ENCODE data around the gene NTMT2.

- TF ChIP-seq CTCF (conservative IDR thresholded peaks at IDR 0.05; ENCODE audit: low read length) (no peak), EZH2phosphoT487 (IDR thresholded peaks at IDR 0.05; ENCODE audit: borderline replicate concordance) (no peak)
Measured at GRCh38 chr1:170175484-170175883, 29.7 kb downstream of the NTMT2 start.

Measured in Loucy (cell line).